ENCODE data around the gene ACTN1.

GRCh38 chr14:68841016-68841809 is 137.9 kb downstream of the ACTN1 start:
- TF ChIP-seq, protein P1, sequence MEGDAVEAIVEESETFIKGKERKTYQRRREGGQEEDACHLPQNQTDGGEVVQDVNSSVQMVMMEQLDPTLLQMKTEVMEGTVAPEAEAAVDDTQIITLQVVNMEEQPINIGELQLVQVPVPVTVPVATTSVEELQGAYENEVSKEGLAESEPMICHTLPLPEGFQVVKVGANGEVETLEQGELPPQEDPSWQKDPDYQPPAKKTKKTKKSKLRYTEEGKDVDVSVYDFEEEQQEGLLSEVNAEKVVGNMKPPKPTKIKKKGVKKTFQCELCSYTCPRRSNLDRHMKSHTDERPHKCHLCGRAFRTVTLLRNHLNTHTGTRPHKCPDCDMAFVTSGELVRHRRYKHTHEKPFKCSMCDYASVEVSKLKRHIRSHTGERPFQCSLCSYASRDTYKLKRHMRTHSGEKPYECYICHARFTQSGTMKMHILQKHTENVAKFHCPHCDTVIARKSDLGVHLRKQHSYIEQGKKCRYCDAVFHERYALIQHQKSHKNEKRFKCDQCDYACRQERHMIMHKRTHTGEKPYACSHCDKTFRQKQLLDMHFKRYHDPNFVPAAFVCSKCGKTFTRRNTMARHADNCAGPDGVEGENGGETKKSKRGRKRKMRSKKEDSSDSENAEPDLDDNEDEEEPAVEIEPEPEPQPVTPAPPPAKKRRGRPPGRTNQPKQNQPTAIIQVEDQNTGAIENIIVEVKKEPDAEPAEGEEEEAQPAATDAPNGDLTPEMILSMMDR (IDR thresholded peaks at IDR 0.05) = no peak
- no peak for TF ChIP-seq POLR2A (IDR thresholded peaks at IDR 0.05)
